GM18505 (cell line): ENCODE measurements around the gene MLX.
A peak's percentile ranks its signal among the peaks of the same experiment; 100 is the strongest.
"Not testable (repeated sequence)": the region's sequence is repeated elsewhere in the genome, so short reads cannot be mapped to it uniquely, and the experiment has no call there.

ENCODE experiments used
- ATAC-seq: cut with Tn5 transposase; IDR thresholded peaks from one replicate; pipeline ENCODE4 v1.9.1; 2021; ENCODE audit not compliant: unreplicated experiment
- POLR2A ChIP-seq: IDR thresholded peaks from 4 replicates; pipeline ENCODE4 v1.6.1; 2011; ENCODE audit warnings: borderline replicate concordance; ENCODE audit not compliant: insufficient read depth, insufficient read length; ENCODE audit errors: extremely low read depth

Gene MLX

DNA sequence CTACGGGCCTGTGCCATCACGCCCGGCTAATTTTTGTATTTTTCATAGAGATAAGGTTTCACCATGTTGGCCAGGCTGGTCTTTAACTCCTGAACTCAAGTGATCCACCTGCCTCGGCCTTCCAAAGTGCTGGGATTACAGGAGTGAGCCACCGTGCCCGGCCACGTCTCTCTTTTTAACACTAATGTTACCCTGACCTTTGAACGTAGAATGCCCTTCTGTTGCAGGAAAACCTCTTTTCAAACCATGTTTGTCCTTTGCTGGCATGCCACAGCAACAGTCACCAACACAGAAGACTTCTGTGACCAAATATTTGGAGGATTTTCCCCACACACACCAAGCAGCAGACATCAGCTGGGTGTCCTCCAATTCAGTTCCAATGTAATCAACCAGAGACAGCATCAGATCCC lies 22.0 kb upstream of the MLX start:
- no peak for ATAC-seq
- peak; percentile 22 for TF ChIP-seq POLR2A

DNA sequence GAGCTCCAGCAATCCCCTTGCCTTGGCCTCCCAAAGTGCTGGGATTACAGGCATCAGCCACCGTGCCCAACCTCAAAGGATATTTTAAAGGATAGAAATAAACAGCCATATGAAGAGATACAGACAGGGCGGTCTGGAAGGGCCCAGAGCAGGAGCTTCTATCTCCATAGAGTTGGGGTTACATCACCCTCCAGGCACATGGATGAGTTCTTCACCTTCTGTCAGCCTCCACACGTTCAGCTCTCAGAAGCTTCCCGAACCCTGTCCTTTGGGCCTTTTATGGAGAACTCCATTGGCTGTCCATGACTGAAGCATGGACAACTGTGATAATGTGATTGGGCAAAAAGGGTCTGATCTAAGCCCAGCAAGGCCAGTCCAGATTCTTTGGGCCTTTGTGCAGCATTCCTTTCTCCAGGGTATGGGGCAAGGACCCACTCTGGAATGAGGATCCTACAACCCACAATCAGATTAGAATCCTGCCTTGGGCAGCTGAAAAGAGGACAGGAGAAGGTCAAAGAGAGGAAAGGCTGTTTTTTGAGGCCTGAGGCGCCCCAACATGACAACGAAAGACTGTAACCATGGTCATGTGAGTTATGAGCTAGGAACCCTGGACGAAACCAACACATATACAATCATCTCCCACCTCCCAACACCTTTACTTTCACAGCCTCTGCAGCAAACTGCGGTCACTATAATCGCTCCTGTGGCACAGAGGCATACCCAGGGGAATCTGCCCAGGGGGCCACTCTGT lies 21.0 kb upstream of the MLX start:
- not testable (repeated sequence) for ATAC-seq

DNA sequence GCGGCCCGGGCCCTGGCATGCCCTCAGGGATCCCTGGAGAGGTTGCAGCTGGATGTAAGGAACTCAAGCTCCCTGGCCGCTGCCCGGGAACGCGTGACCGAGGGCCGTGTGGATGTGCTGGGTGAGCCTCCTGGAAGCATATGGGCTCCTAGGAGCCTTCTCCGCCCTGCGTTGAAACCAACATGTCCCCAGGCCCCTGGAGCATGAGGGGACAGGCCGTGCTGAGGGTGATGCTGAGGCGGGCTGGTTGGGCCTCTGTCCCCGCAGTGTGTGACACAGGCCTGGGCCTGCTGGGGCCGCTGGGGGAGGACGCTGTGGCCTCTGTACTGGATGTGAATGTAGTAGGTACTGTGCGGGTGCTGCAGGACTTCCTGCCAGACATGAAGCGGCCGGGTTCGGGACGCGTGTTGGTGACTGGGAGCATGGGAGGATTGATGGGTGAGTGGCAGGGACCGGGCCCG lies 19.9 kb upstream of the MLX start:
- ATAC-seq = no peak
- no peak for TF ChIP-seq POLR2A

DNA sequence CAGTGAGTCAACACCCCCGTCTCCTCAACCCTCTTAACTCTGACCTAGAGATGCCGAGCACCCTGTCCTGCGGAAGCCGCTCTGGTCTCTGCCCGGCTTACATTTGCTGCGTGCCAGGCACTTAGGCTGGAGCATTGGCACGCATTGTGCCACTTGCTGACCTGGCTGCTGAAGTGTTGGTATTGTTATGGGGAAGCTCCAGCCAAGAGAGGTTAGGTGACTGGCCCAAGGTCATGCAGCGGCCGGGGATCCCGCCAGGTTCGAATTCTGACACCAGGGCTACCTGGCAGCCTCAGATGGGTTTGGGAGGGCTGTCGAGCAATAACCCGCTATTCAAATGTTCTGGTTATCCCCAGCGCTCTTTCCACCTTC lies 19.2 kb upstream of the MLX start:
- no peak for TF ChIP-seq POLR2A
- ATAC-seq = no peak

DNA sequence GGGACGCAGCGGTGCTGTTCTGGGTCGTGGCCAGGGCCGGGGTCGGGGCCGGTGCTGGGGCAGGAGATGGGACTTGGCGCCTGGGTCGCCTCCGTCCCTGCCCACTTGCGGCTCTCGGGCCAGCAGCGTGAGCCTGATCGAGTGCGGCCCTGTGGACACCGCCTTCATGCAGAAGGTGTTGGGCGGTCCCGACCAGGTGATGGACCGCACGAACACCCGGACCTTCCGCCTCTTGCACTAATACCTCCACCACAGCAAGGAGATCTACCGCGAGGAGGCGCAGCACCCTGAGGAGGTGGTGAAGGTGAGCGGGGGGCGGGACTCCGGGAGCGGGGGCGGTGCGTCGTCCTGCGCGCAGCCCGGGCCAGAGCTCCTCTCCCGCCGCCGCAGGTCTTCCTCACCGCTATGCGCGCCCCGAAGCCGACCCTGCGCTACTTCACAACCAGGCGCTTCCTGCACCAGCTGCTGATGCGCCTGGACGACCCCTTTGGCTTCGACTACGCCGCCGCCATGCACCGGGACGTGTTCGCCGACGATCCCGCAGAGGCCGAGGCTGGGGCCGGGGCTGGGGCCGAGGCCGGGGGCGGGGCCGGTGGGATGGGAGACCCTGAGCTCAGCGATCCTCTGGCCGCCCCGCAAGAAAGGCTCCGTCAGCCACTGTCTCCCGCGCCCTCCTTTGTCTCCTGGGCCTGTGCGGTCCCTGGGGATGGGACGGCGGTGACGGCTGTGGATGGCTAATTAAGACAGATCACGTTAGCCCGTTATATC lies 18.6 kb upstream of the MLX start:
- peak; percentile 58 for ATAC-seq
- TF ChIP-seq POLR2A = peak; percentile 41

DNA sequence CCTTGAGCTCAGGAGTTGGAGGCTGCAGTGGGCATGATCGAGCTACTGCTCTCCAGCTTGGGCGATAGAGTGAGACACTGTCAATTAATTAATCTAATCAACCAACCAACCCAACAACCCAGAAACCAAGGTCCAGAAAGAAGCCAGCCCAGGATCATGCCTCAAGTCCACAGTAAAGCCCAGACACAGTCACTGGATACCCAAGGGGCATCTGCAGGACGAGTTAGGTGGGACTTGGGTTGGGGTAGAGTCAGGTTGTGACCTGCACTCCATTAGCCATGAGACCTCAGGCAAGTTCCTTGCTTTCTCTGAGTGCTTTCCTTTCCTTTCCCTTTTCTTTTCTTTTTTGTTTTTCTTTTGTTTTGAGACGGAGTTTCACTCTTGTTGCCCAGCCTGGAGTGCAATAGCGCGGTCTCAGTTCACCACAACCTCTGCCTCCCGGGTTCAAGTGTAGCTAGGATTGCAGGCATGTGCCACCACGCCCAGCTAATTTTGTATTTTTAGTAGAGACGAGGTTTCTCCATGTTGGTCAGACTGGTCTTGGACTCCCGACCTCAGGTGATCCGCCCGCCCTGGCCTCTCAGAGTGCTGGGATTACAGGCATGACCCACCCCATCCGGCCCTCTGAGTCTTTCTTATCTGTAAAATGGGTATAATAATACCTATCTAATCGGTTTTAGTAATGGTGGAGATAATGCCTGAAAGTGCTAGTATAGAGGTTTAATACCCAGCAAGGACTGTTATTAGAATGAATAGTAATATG lies 17.7 kb upstream of the MLX start:
- no peak for ATAC-seq
- no peak for TF ChIP-seq POLR2A

DNA sequence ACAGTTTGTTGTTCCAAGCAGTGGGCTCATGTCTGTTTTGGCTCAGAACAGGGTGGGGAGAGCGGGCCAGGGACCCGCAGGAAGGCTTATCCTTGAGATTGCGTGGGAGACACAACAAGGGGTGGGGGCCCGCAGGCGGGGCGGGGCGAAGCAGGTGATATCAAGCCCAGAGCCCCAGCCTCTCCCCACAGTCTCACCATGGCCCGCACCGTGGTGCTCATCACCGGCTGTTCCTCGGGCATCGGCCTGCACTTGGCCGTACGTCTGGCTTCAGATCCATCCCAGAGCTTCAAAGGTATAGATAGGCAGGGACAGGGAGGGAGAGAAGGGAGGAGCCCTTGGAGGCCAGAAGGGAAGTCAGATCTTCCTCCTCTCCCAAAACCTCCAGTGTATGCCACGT lies 14.2 kb upstream of the MLX start, which contains the start of gene HSD17B1:
Gene HSD17B1, plus strand, starts transcription at position 188 of the 400 bp plus-strand sequence. Its CDS starts 11 bp downstream, at position 199.
- not testable (repeated sequence) for ATAC-seq

DNA sequence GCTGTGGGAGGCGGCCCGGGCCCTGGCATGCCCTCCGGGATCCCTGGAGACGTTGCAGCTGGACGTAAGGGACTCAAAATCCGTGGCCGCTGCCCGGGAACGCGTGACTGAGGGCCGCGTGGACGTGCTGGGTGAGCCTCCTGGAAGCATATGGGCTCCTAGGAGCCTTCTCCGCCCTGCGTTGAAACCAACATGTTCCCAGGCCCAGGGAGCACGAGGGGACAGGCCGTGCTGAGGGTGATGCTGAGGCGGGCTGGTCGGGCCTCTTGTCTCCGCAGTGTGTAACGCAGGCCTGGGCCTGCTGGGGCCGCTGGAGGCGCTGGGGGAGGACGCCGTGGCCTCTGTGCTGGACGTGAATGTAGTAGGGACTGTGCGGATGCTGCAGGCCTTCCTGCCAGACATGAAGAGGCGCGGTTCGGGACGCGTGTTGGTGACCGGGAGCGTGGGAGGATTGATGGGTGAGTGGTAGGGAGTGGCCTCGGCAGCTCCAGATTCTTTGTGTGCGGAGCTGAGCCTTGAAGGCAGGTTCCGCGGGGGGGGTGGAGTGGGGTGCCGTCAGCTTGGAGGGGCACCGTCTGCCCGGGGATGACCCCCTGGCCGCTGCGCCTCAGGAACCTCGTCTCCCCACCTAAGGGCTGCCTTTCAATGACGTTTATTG lies 13.6 kb upstream of the MLX start:
- no peak for TF ChIP-seq POLR2A
- ATAC-seq = no peak

DNA sequence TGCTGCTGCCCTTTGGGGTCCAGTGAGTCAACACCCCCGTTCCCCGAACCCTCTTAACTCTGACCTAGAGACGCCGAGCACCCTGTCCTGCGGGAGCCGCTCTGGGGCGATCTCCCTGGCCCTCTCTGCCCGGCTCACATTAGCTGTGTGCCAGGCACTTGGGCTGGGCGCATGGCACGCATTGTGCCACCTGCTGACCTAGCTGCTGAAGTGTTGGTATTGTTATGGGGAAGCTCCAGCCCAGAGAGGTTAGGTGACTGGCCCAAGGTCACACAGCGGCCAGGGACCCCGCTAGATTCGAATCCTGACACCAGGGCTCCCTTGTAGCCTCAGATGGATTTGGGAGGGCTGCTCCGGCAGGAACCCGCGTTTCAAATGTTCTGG lies 13.0 kb upstream of the MLX start:
- TF ChIP-seq POLR2A = no peak
- ATAC-seq = no peak

DNA sequence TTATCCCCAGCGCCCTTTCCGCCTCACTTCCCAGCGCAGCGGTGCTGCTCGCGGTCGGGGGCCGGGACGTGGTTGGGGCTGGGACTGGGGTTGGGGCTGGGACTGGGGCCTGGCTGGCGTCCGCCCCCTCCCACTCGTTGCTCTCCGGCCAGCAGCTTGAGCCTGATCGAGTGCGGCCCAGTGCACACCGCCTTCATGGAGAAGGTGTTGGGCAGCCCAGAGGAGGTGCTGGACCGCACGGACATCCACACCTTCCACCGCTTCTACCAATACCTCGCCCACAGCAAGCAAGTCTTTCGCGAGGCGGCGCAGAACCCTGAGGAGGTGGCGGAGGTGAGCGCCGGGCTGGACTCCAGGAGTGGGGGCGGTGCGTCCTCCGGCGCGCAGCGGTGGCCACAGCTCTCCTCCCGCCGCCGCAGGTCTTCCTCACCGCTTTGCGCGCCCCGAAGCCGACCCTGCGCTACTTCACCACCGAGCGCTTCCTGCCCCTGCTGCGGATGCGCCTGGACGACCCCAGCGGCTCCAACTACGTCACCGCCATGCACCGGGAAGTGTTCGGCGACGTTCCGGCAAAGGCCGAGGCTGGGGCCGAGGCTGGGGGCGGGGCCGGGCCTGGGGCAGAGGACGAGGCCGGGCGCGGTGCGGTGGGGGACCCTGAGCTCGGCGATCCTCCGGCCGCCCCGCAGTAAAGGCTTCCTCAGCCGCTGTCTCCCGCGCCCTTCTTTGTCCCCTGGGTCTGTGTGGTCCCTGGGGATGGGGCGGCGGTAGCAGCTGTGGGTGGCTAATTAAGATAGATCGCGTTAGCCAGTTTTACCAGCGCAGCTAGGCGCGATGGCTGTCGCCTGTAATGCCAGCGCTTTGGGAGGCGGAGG lies 12.4 kb upstream of the MLX start:
- TF ChIP-seq POLR2A = peak; percentile 84
- ATAC-seq = peak; percentile 72

DNA sequence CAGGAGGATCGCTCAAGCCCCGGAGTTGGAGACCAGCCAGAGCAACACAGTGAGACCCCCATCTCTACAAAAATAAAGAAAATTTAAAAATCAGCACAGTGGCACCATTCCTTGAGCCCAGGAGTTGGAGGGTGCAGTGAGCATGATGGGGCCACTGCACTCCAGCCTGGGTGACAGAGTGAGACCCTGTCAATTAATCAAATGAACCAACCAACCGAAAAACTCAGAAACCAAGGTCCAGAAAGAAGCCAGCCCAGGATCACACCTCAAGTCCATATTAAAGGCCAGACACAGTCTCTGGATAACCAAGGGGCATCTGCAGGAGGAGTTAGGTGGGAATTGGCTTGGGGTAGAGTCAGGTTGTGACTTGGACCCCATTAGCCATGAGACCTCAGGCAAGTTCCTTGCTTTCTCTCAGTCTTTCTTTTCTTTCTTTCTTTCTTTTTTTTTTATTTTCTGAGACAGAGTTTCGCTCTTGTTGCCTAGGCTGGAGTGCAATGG lies 11.7 kb upstream of the MLX start:
- no peak for TF ChIP-seq POLR2A
- no peak for ATAC-seq

DNA sequence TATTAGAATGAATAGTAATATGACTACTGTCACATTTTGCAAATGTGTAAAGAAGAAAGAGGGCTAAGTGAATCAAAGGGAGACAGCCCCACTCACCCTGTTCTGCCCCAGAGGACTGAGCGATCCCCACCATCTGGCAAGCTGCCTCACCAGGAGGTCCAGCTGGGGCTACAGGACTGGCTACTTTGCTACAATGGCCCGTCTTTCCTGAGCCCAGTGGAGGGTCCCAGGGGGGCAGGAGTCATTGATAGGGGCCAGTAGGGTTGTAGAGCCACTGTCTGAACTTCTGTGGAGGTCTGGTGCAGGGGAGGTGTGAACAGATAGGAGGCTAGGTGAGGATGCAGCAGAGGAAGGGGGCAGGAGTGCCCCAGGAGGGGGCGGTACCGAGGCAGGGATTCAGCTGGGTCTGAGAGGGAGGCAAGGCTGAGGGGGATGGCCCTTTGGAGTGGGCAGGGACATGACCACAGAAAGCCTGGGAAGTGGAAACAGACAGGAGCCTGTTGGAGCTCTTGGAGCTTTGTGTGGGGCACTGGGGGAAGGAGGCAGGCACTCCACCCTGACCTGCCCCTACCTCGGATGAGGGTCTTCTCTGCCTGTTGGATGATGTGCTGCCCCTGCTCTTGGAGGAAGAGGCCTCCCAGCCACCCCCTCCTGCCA lies 10.8 kb upstream of the MLX start:
- ATAC-seq = not testable (repeated sequence)
